ENCODE results near the gene EIF1. TPM values are rescaled to one million over a fixed set of nuclear protein-coding genes. Genes with fewer than 3 reads are reported as not detected.
A peak's percentile ranks its signal among the peaks of the same experiment; 100 is the strongest.

EIF1 gene
- total RNA-seq, 4 donors from 2014 or later, result 172 to 458 (median 243) TPM

- Histone ChIP-seq H3K27ac (peak overlapping the region; percentile 26 to 85 (median 62)), H3K4me3 (no peak overlapping the region), H3K4me1 (peaks cover 0 to 17% (median 6%) of the 10 kb centered on the region in 4 donors), H3K36me3 (no peaks in the 10 kb centered on the region), H3K9me3 (no peaks in the 10 kb centered on the region), H3K27me3 (no peaks in the 10 kb centered on the region)
- WGBS, 2 donors, result 51 to 52% methylated on average over 15 of the region's 15 CpGs
- TF ChIP-seq EP300 (IDR thresholded peaks at IDR 0.05) (no peak), POLR2A (IDR thresholded peaks at IDR 0.05) (no peak), CTCF (IDR thresholded peaks at IDR 0.05) (no peak)
- no peak for DNase-seq (ENCODE audit: low spot score in 2 of 2)
These were observed 29.0 kb downstream of the EIF1 start for GRCh38 chr17:41717408-41718286.

GRCh38 chr17:41718287-41718645, 29.6 kb downstream of the EIF1 start:
- Histone ChIP-seq H3K4me3 (no peak overlapping the region), H3K4me1 (peaks cover 0 to 17% (median 6%) of the 10 kb centered on the region in 4 donors), H3K9me3 (no peaks in the 10 kb centered on the region), H3K36me3 (no peaks in the 10 kb centered on the region), H3K27ac (peak overlapping the region in 3 of 4 donors; percentile 54 to 85 (median 70)), H3K27me3 (no peaks in the 10 kb centered on the region)
- no peak for DNase-seq (ENCODE audit: low spot score in 2 of 2)
- 31 to 54% methylated on average over 5 of the region's 5 CpGs for WGBS, 2 donors
- TF ChIP-seq CTCF (IDR thresholded peaks at IDR 0.05), result no peak
- no peak for TF ChIP-seq EP300 (IDR thresholded peaks at IDR 0.05)
- TF ChIP-seq POLR2A (IDR thresholded peaks at IDR 0.05), result no peak

- no peaks in the 10 kb centered on the region for H3K9me3 ChIP-seq
- H3K4me3 ChIP-seq, result no peak overlapping the region
- H3K4me1 ChIP-seq, result peaks cover 0 to 12% (median 6%) of the 10 kb centered on the region in 4 donors
- H3K36me3 ChIP-seq, result no peaks in the 10 kb centered on the region
- H3K27me3 ChIP-seq, result no peaks in the 10 kb centered on the region
- no peak for DNase-seq (ENCODE audit: low spot score in 2 of 2)
- 80 to 87% methylated on average over 7 of the region's 7 CpGs for WGBS, 2 donors
- TF ChIP-seq POLR2A (IDR thresholded peaks at IDR 0.05), result no peak
- TF ChIP-seq EP300 (IDR thresholded peaks at IDR 0.05), result no peak
- TF ChIP-seq CTCF (IDR thresholded peaks at IDR 0.05), result no peak
- H3K27ac ChIP-seq, result no peak overlapping the region
These were observed 33.5 kb downstream of the EIF1 start for GRCh38 chr17:41722231-41722630.

GRCh38 chr17:41723801-41724475, 35.3 kb downstream of the EIF1 start:
- Histone ChIP-seq H3K9me3 (no peaks in the 10 kb centered on the region), H3K4me1 (no peaks in the 10 kb centered on the region), H3K36me3 (no peaks in the 10 kb centered on the region), H3K27me3 (no peaks in the 10 kb centered on the region), H3K4me3 (no peak overlapping the region), H3K27ac (no peak overlapping the region)
- TF ChIP-seq POLR2A (IDR thresholded peaks at IDR 0.05) (no peak), CTCF (IDR thresholded peaks at IDR 0.05) (no peak), EP300 (IDR thresholded peaks at IDR 0.05) (no peak)
- DNase-seq (ENCODE audit: low spot score in 2 of 2), result no peak
- 72 to 73% methylated on average over 12 of the region's 12 CpGs for WGBS, 2 donors

- Histone ChIP-seq H3K4me1 (no peaks in the 10 kb centered on the region), H3K4me3 (no peak overlapping the region), H3K27me3 (no peaks in the 10 kb centered on the region), H3K9me3 (no peaks in the 10 kb centered on the region), H3K36me3 (no peaks in the 10 kb centered on the region), H3K27ac (no peak overlapping the region)
- TF ChIP-seq CTCF (IDR thresholded peaks at IDR 0.05) (no peak), POLR2A (IDR thresholded peaks at IDR 0.05) (no peak), EP300 (IDR thresholded peaks at IDR 0.05) (no peak)
- 75 to 78% methylated on average over 16 of the region's 17 CpGs for WGBS, 2 donors
- DNase-seq (ENCODE audit: low spot score in 2 of 2), result no peak
These were observed 35.9 kb downstream of the EIF1 start for GRCh38 chr17:41724476-41725050.

All from tibial nerve (tissue), 4 donors.